SK-N-SH (cell line): ENCODE results near the gene IKZF2. TPM values are rescaled to one million over a fixed set of nuclear protein-coding genes. Genes with fewer than 3 reads are reported as not detected.

Experiments used
- CTCF ChIA-PET: fragments of 300-600, 350-600 bp; formaldehyde crosslinking; extraction: SDS; loops from one replicate; lab custom pipeline; 2021; lab: Yijun Ruan, JAX
- POLR2A ChIA-PET: fragments of 350-600 bp; sonication (Branson Sonifier 250); formaldehyde crosslinking; extraction: SDS; loops from one replicate; lab custom pipeline; 2020; ENCODE audit warnings: antibody characterized with exemption, inconsistent platforms; lab: Yijun Ruan, JAX
- DNase-seq: peaks from one replicate; pipeline ENCODE4 v3.0.0; 2012
- H2AFZ ChIP-seq: fragments of 200-600 bp; sonication (generic); 2 replicates; pipeline ENCODE4 v1.8.1; 2016; ENCODE audit warnings: antibody characterized with exemption, mild to moderate bottlenecking, low read depth
- H3F3A ChIP-seq: fragments of 200-600 bp; sonication (generic); replicated peaks from 2 replicates; pipeline ENCODE3; 2016; ENCODE audit warnings: antibody characterized with exemption, mild to moderate bottlenecking; ENCODE audit not compliant: insufficient read depth
- H3K27ac ChIP-seq, 2 experiments: fragments of 200-500 bp in 1 of 2; fragments of 200-600 bp in 1 of 2; sonication (Bioruptor generic) in 1 of 2; sonication (generic), shearing (Covaris generic) in 1 of 2; 2 replicates each; pipeline versions ENCODE4 v1.5.1 to v1.6.1; 2014 to 2016; ENCODE audit warnings: low read depth in 2 of 2, inconsistent platforms in 1 of 2, low read length in 1 of 2, mild to moderate bottlenecking in 1 of 2, mixed read lengths in 1 of 2
- H3K27me3 ChIP-seq: fragments of 200-600 bp; sonication (generic), shearing (Covaris generic); 2 replicates; pipeline ENCODE4 v1.6.1; 2016; ENCODE audit warnings: mixed run types; ENCODE audit not compliant: insufficient read depth
- H3K36me3 ChIP-seq, 2 experiments: fragments of 200-500 bp in 1 of 2; fragments of 200-600 bp in 1 of 2; sonication (Bioruptor generic) in 1 of 2; sonication (generic) in 1 of 2; replicated peaks in 1 of 2; 2 replicates each; pipeline versions ENCODE3 to v1.5.1; 2014 to 2016; ENCODE audit warnings: low read length in 1 of 2, mild to moderate bottlenecking in 1 of 2; ENCODE audit not compliant: insufficient read depth in 2 of 2, control insufficient read depth in 1 of 2
- H3K4me1 ChIP-seq, 2 experiments: fragments of 200-500 bp in 1 of 2; fragments of 200-600 bp in 1 of 2; sonication (Bioruptor generic) in 1 of 2; sonication (generic), shearing (Covaris generic) in 1 of 2; 2 replicates each; pipeline versions ENCODE4 v1.5.1 to v1.6.1; 2014 to 2016; ENCODE audit warnings: low read depth in 1 of 2, low read length in 1 of 2, mixed run types in 1 of 2; ENCODE audit not compliant: insufficient read depth in 2 of 2, control insufficient read depth in 1 of 2
- H3K4me2 ChIP-seq: fragments of 200-600 bp; sonication (generic), shearing (Covaris generic); 2 replicates; pipeline ENCODE4 v1.6.1; 2017; ENCODE audit warnings: mixed run types
- H3K4me3 ChIP-seq, 2 experiments: fragments of 200-500 bp in 1 of 2; fragments of 200-600 bp in 1 of 2; sonication (Bioruptor generic) in 1 of 2; sonication (generic), shearing (Covaris generic) in 1 of 2; 2 replicates each; pipeline versions ENCODE4 v1.5.1 to v1.8.1; 2014 to 2016; ENCODE audit warnings: low read depth in 2 of 2, inconsistent platforms in 1 of 2, low read length in 1 of 2, mild to moderate bottlenecking in 1 of 2, mixed read lengths in 1 of 2, moderate library complexity in 1 of 2
- H3K79me2 ChIP-seq: fragments of 200-600 bp; sonication (generic); 2 replicates; pipeline ENCODE4 v1.8.1; 2017; ENCODE audit warnings: mild to moderate bottlenecking; ENCODE audit not compliant: insufficient read depth
- H3K9ac ChIP-seq: fragments of 200-600 bp; sonication (generic); 2 replicates; pipeline ENCODE4 v1.6.1; 2017; ENCODE audit warnings: mixed run types
- H3K9me2 ChIP-seq: fragments of 200-600 bp; sonication (generic); 2 replicates; pipeline ENCODE4 v1.6.1; 2017; ENCODE audit warnings: mixed run types
- H3K9me3 ChIP-seq: fragments of 200-600 bp; sonication (generic); 2 replicates; pipeline ENCODE4 v1.6.1; 2017; ENCODE audit warnings: mixed run types, mild to moderate bottlenecking, moderate library complexity
- H4K20me1 ChIP-seq: fragments of 200-600 bp; sonication (generic); 2 replicates; pipeline ENCODE4 v1.6.1; 2017; ENCODE audit warnings: mild to moderate bottlenecking, mixed run types; ENCODE audit not compliant: insufficient read depth
- CTCF ChIP-seq: fragments of 200-600 bp; sonication (generic); IDR thresholded peaks from 2 replicates; pipeline ENCODE4 v1.6.1; 2017; ENCODE audit warnings: antibody characterized with exemption, mild to moderate bottlenecking, moderate library complexity
- ELF1 ChIP-seq: IDR thresholded peaks from 2 replicates; pipeline ENCODE4 v1.4.0; 2012
- EP300 ChIP-seq, 2 experiments: IDR thresholded peaks; 2 replicates each; pipeline versions ENCODE4 v1.4.0 to v1.6.1; 2012; ENCODE audit warnings: borderline replicate concordance in 1 of 2, low read depth in 1 of 2, low read length in 1 of 2
- GATA2 ChIP-seq: sonication (generic); formaldehyde crosslinking; IDR thresholded peaks from 2 replicates; pipeline ENCODE4 v1.5.0; 2020; ENCODE audit warnings: mild to moderate bottlenecking, missing genetic modification reagents
- IRF3 ChIP-seq: fragments of 150-350 bp; IDR thresholded peaks from 2 replicates; pipeline ENCODE4 v1.6.1; 2016; ENCODE audit warnings: mild to moderate bottlenecking, low read depth, low read length
- JUND ChIP-seq: IDR thresholded peaks from 2 replicates; pipeline ENCODE4 v1.4.0; 2012
- MEF2A ChIP-seq: IDR thresholded peaks from 2 replicates; pipeline ENCODE4 v1.4.0; 2012; ENCODE audit warnings: low read depth, borderline replicate concordance
- MXI1 ChIP-seq: IDR thresholded peaks from 2 replicates; pipeline ENCODE4 v1.6.1; 2012; ENCODE audit warnings: mild to moderate bottlenecking, low read depth, low read length, improper control_type of control experiment
- NFIC ChIP-seq: IDR thresholded peaks from 2 replicates; pipeline ENCODE4 v1.4.0; 2012; ENCODE audit warnings: borderline replicate concordance
- PBX3 ChIP-seq: IDR thresholded peaks from 2 replicates; pipeline ENCODE4; 2012
- RAD21 ChIP-seq: IDR thresholded peaks from 2 replicates; pipeline ENCODE4 v1.6.1; 2012; ENCODE audit warnings: mild to moderate bottlenecking, low read length
- RCOR1 ChIP-seq: fragments of 150-350 bp; IDR thresholded peaks from 2 replicates; pipeline ENCODE4 v1.6.1; 2017; ENCODE audit warnings: antibody characterized with exemption, low read length
- SIN3A ChIP-seq: IDR thresholded peaks from 2 replicates; pipeline ENCODE4 v1.6.1; 2012; ENCODE audit warnings: low read depth, mild to moderate bottlenecking, low read length, moderate library complexity, borderline replicate concordance
- SMC3 ChIP-seq: IDR thresholded peaks from 2 replicates; pipeline ENCODE4 v1.6.1; 2012; ENCODE audit warnings: low read depth, low read length, improper control_type of control experiment
- TAF1 ChIP-seq: IDR thresholded peaks from 2 replicates; pipeline ENCODE4 v1.6.1; 2012; ENCODE audit warnings: low read depth, mild to moderate bottlenecking, low read length, moderate library complexity, borderline replicate concordance
- TCF12 ChIP-seq: IDR thresholded peaks from 2 replicates; pipeline ENCODE4 v1.4.0; 2012
- YY1 ChIP-seq: IDR thresholded peaks from 2 replicates; pipeline ENCODE4 v1.4.0; 2012; ENCODE audit warnings: low read depth, mild to moderate bottlenecking
- ZBTB33 ChIP-seq: IDR thresholded peaks from 2 replicates; pipeline ENCODE4 v1.4.0; 2012; ENCODE audit warnings: low read depth, borderline replicate concordance
- WGBS: methylation state at CpG from one replicate; pipeline ENCODE4 v1.1.6; 2017; ENCODE audit warnings: low lambda C conversion rate; 5-methylcytosine and 5-hydroxymethylcytosine counted together
- polyA plus RNA-seq, 3 experiments: library from polyadenylated mRNA; depleted of rRNA; stranded (reverse); fragments of >200 nt; gene quantifications; 2 replicates each; pipeline ENCODE4 v1.2.3, GENCODE V29; 2012
- TF ChIP-seq, protein P1 (sequence below): IDR thresholded peaks from 2 replicates; pipeline ENCODE4 v1.4.0; 2012; ENCODE audit warnings: low read depth

Gene IKZF2
- polyA plus RNA-seq, 1 of the 3 experiments (the other 2 are of a cell fraction), result 1.3 TPM

DNA sequence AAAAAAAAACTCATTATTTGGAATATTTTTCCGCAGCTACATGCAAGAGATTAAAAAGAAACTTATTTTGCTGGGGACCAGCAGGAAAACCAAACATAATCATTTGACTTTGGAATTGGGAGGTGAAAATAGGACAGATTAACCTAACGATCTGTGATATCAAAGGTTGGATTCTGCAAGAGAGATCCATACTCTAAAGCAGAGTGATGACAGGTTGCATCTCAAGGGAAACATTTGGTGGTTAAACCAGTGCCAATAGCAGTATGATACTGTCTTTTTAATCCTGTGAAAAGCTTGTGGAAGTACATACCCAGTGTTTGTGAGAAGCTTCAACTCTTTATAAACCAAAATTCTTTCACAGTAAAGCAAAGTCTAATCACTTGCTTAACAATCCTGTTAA is 5.3 kb upstream of the IKZF2 start:
- ChIA-PET POLR2A (no interaction called here), CTCF (interaction anchor here (0.9 to 1.9 kb wide), 2 partner anchors 293 to 379 kb away, joined by 4 to 8 read pairs; no protein-coding TSS in a partner anchor)
- H3K36me3 ChIP-seq, result no peaks in the 10 kb centered on the region
- H3K9me3 ChIP-seq, result no peaks in the 10 kb centered on the region
- WGBS, result 86% methylated on average over 2 of the region's 2 CpGs
- no peak overlapping the region for H3K4me2 ChIP-seq
- no peak overlapping the region for H3K27ac ChIP-seq
- no peak overlapping the region for H2AFZ ChIP-seq
- peaks cover 0 to 9% of the 10 kb centered on the region in 2 experiments; a peak in 1 of 4 replicates for H3K4me1 ChIP-seq
- H3K79me2 ChIP-seq, result no peaks in the 10 kb centered on the region
- H3K9me2 ChIP-seq, result no peaks in the 10 kb centered on the region
- peaks cover 9% of the 10 kb centered on the region for H3F3A ChIP-seq
- no peak for DNase-seq
- no peaks in the 10 kb centered on the region for H4K20me1 ChIP-seq
- H3K4me3 ChIP-seq, result no peak overlapping the region
- H3K27me3 ChIP-seq, result no peaks in the 10 kb centered on the region
- no peak for TF ChIP-seq SIN3A
- TF ChIP-seq MXI1, result no peak
- TF ChIP-seq, protein P1, sequence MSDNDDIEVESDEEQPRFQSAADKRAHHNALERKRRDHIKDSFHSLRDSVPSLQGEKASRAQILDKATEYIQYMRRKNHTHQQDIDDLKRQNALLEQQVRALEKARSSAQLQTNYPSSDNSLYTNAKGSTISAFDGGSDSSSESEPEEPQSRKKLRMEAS, result no peak
- no peak overlapping the region for H3K9ac ChIP-seq

DNA sequence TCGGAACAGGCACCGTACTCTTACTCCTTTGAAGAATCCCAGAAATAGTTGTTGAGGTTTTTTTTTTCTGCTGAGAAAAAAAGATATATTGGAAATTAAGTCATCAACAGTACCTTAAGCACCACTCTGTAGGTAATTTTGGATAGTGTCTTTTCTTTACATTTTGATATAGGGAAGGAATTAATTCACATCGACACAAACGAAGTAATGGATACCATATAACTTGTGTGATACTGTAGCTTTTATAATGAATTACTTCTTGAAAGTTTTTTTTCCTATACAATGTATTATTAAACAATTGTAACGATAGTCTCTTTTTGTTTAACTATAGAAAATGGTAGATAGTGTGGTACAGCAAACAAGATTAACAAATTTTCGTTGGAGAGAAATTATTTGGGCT is 1.5 kb upstream of the IKZF2 start:
- Histone ChIP-seq H3K9me3 (no peaks in the 10 kb centered on the region), H3K27me3 (no peaks in the 10 kb centered on the region), H3F3A (peaks cover 16% of the 10 kb centered on the region), H4K20me1 (no peaks in the 10 kb centered on the region), H3K9me2 (no peaks in the 10 kb centered on the region), H3K9ac (peak overlapping the region; percentile 83), H2AFZ (peak overlapping the region; percentile 92; the same call in 1 of the 2 replicates), H3K36me3 (no peaks in the 10 kb centered on the region), H3K4me1 (peaks cover 4 to 5% of the 10 kb centered on the region in 2 experiments), H3K79me2 (no peaks in the 10 kb centered on the region; the same call in 1 of the 2 replicates), H3K4me3 (peak overlapping the region; percentile 71 to 85), H3K4me2 (peak overlapping the region; percentile 86), H3K27ac (peak overlapping the region; percentile 76 to 90; a peak in 3 of 4 replicates)
- TF ChIP-seq ZBTB33, result no peak
- no peak for TF ChIP-seq MEF2A
- no peak for TF ChIP-seq JUND
- TF ChIP-seq RAD21, result no peak
- TF ChIP-seq NFIC, result no peak
- TF ChIP-seq CTCF, result no peak
- no peak for TF ChIP-seq TAF1
- no peak for TF ChIP-seq ELF1
- TF ChIP-seq YY1, result no peak
- no peak for TF ChIP-seq SMC3
- no peak for TF ChIP-seq TCF12
- TF ChIP-seq EP300 (IDR thresholded peaks at IDR 0.05; ENCODE audit: borderline replicate concordance in 1 of 2, low read depth in 1 of 2, low read length in 1 of 2), result no peak
- no peak for TF ChIP-seq GATA2 (CRISPR knock-in tag)
- no peak for TF ChIP-seq RCOR1
- TF ChIP-seq, protein P1, result no peak
- no peak for TF ChIP-seq PBX3
- TF ChIP-seq IRF3, result no peak
- 24% methylated on average over 6 of the region's 6 CpGs for WGBS
- no peak for DNase-seq
- ChIA-PET CTCF (interaction anchor here (0.6 to 5.2 kb wide), 12 partner anchors 9 to 470 kb away, joined by 3 to 73 read pairs (median 4); no protein-coding TSS in a partner anchor), POLR2A (no interaction called here)
